Measurements from ENCODE around the gene DIPK1C.

The DIPK1C gene

DNA sequence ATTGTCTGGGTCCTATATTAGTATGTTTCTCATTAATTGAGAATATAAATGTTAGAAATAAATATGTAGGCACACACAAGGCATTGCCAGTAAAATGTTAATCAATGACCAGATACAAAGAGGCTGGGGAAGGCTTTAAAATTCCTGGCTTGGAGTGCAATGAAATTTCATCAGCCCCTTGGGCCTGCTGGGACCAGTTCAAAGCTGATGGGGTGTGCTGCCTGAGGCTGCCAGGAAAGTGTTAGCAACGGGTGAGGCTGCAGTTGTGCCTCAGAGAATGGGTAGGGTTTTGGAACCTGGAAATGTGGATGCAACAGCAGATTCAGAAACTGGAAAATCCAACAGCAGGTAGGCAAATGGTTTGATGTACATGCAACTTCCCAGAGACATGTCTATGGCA is 68.9 kb downstream of the DIPK1C start:
- DNase-seq (ENCODE audit: low read depth in 2 of 2): no peak

DNA sequence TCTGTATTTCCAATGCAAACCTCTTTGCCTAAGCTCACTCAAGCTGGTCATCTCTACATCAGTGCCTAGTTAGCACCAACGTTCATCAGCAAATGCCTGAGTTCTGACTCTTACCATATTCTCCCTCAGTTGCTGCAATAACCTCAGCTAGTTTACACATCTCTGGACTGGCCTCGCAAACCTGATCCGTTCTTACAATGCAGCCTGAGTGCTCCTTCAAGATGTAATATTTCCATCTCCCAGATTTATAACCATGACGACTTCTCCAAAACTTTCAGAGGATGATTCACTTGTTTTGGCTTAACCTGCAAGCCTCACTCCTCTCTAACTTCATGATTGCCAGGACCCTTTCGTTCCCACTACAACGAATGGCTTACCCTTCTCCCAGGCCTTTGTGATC is 69.7 kb downstream of the DIPK1C start:
- DNase-seq (ENCODE audit: low read depth in 2 of 2): no peak

Measured in stimulated activated CD8-positive, alpha-beta memory T cell treated with anti-CD3 and anti-CD28 coated beads, Interleukin-7, amount 100 ng/mL, for 1 hour (primary cell).